CD4-positive, alpha-beta T cell treated with Interferon alpha-2 for 1 hour (primary cell): ENCODE measurements around the gene NME7.
"Not testable (repeated sequence)": the region's sequence is repeated elsewhere in the genome, so short reads cannot be mapped to it uniquely, and the experiment has no call there.

Experiments
- DNase-seq, 2 donors: peaks; one replicate each; pipeline ENCODE4 v3.0.0-alpha.2; 2020 to 2022

The NME7 gene

GRCh38 chr1:169298441-169298840 lies 69.2 kb downstream of the NME7 start:
- DNase-seq: no peak

- no peak for DNase-seq
Measured at GRCh38 chr1:169295846-169296245, 71.8 kb downstream of the NME7 start.

- no peak for DNase-seq
Measured at GRCh38 chr1:169295425-169295824, 72.2 kb downstream of the NME7 start.

- DNase-seq: no peak
Measured at GRCh38 chr1:169289016-169289415, 78.6 kb downstream of the NME7 start.

GRCh38 chr1:169288011-169288414 lies 79.6 kb downstream of the NME7 start:
- DNase-seq: no peak

- DNase-seq: no peak
Measured at GRCh38 chr1:169287280-169287679, 80.3 kb downstream of the NME7 start.

- DNase-seq: not testable (repeated sequence)
Measured at GRCh38 chr1:169281562-169281961, 86.0 kb downstream of the NME7 start.

- DNase-seq: no peak
Measured at GRCh38 chr1:169271098-169271497, 96.5 kb downstream of the NME7 start.

- no peak for DNase-seq
Measured at GRCh38 chr1:169266133-169266532, 101.5 kb downstream of the NME7 start.

GRCh38 chr1:169263059-169263458 lies 104.5 kb downstream of the NME7 start:
- DNase-seq: no peak

- DNase-seq: no peak
Measured at GRCh38 chr1:169261884-169262283, 105.7 kb downstream of the NME7 start.

- no peak for DNase-seq
Measured at GRCh38 chr1:169260478-169261151, 107.0 kb downstream of the NME7 start.

- no peak for DNase-seq
Measured at GRCh38 chr1:169259816-169260215, 107.8 kb downstream of the NME7 start.

GRCh38 chr1:169250795-169251194 lies 116.8 kb downstream of the NME7 start:
- no peak for DNase-seq

- no peak for DNase-seq
Measured at GRCh38 chr1:169250022-169250421, 117.6 kb downstream of the NME7 start.

- no peak for DNase-seq
Measured at GRCh38 chr1:169249611-169250010, 118.0 kb downstream of the NME7 start.

- no peak for DNase-seq
Measured at GRCh38 chr1:169245706-169246105, 121.9 kb downstream of the NME7 start.

- no peak for DNase-seq
Measured at GRCh38 chr1:169240449-169241232, 127.0 kb downstream of the NME7 start.

- DNase-seq: no peak
Measured at GRCh38 chr1:169236880-169237279, 130.7 kb downstream of the NME7 start.

GRCh38 chr1:169236143-169236542 lies 131.5 kb downstream of the NME7 start:
- DNase-seq: no peak

- DNase-seq: no peak
Measured at GRCh38 chr1:169235568-169235967, 132.0 kb downstream of the NME7 start.

- no peak for DNase-seq
Measured at GRCh38 chr1:169234780-169235179, 132.8 kb downstream of the NME7 start.

GRCh38 chr1:169217636-169218035 lies 150.0 kb downstream of the NME7 start:
- DNase-seq: peak in 1 of 2 donors; percentile 1

GRCh38 chr1:169214598-169214997 lies 153.0 kb downstream of the NME7 start:
- no peak for DNase-seq

- DNase-seq: no peak
Measured at GRCh38 chr1:169212088-169212487, 155.5 kb downstream of the NME7 start.
